HG02943 (cell line): Measurements from ENCODE around the gene ZGRF1.
"Not testable (repeated sequence)": the region's sequence is repeated elsewhere in the genome, so short reads cannot be mapped to it uniquely, and the experiment has no call there.

ENCODE experiments used
- ATAC-seq: cut with Tn5 transposase; IDR thresholded peaks from one replicate; pipeline ENCODE4 v1.9.1; 2021; ENCODE audit warnings: mild to moderate bottlenecking, low read depth, moderate library complexity; ENCODE audit not compliant: unreplicated experiment

Gene ZGRF1

GRCh38 chr4:112645541-112646329 lies 9.0 kb upstream of the ZGRF1 start:
- ATAC-seq: no peak

GRCh38 chr4:112644595-112645535 lies 8.2 kb upstream of the ZGRF1 start:
- not testable (repeated sequence) for ATAC-seq

- no peak for ATAC-seq
Observed at GRCh38 chr4:112642526-112642925, 5.8 kb upstream of the ZGRF1 start.

- ATAC-seq: no peak
Observed at GRCh38 chr4:112637552-112637866, 800 bp upstream of the ZGRF1 start.

GRCh38 chr4:112633477-112634235 lies 3.1 kb downstream of the ZGRF1 start:
- ATAC-seq: no peak

- ATAC-seq: no peak
Observed at GRCh38 chr4:112626228-112626627, 10.5 kb downstream of the ZGRF1 start.

- ATAC-seq: no peak
Observed at GRCh38 chr4:112616984-112617383, 19.7 kb downstream of the ZGRF1 start.

- not testable (repeated sequence) for ATAC-seq
Observed at GRCh38 chr4:112612814-112613213, 23.9 kb downstream of the ZGRF1 start.

GRCh38 chr4:112604589-112604988 lies 32.1 kb downstream of the ZGRF1 start:
- ATAC-seq: peak; percentile 70

- no peak for ATAC-seq
Observed at GRCh38 chr4:112594993-112595392, 41.7 kb downstream of the ZGRF1 start.

- ATAC-seq: no peak
Observed at GRCh38 chr4:112593438-112594133, 43.1 kb downstream of the ZGRF1 start.

GRCh38 chr4:112592717-112593116 lies 44.0 kb downstream of the ZGRF1 start:
- ATAC-seq: no peak

- no peak for ATAC-seq
Observed at GRCh38 chr4:112591593-112591992, 45.1 kb downstream of the ZGRF1 start.

- ATAC-seq: no peak
Observed at GRCh38 chr4:112589206-112589605, 47.5 kb downstream of the ZGRF1 start.

- no peak for ATAC-seq
Observed at GRCh38 chr4:112585977-112586736, 50.6 kb downstream of the ZGRF1 start.

GRCh38 chr4:112567536-112567935 lies 69.2 kb downstream of the ZGRF1 start:
- no peak for ATAC-seq

- ATAC-seq: no peak
Observed at GRCh38 chr4:112564706-112565270, 71.9 kb downstream of the ZGRF1 start.

- no peak for ATAC-seq
Observed at GRCh38 chr4:112563431-112564200, 73.1 kb downstream of the ZGRF1 start.
